HG03103 (cell line): ENCODE measurements around the gene CD58.
"Not testable (repeated sequence)": the region's sequence is repeated elsewhere in the genome, so short reads cannot be mapped to it uniquely, and the experiment has no call there.

ENCODE experiments used
- ATAC-seq: cut with Tn5 transposase; IDR thresholded peaks from one replicate; pipeline ENCODE4 v1.9.1; 2021; ENCODE audit warnings: low read depth; ENCODE audit not compliant: unreplicated experiment

The CD58 gene

DNA sequence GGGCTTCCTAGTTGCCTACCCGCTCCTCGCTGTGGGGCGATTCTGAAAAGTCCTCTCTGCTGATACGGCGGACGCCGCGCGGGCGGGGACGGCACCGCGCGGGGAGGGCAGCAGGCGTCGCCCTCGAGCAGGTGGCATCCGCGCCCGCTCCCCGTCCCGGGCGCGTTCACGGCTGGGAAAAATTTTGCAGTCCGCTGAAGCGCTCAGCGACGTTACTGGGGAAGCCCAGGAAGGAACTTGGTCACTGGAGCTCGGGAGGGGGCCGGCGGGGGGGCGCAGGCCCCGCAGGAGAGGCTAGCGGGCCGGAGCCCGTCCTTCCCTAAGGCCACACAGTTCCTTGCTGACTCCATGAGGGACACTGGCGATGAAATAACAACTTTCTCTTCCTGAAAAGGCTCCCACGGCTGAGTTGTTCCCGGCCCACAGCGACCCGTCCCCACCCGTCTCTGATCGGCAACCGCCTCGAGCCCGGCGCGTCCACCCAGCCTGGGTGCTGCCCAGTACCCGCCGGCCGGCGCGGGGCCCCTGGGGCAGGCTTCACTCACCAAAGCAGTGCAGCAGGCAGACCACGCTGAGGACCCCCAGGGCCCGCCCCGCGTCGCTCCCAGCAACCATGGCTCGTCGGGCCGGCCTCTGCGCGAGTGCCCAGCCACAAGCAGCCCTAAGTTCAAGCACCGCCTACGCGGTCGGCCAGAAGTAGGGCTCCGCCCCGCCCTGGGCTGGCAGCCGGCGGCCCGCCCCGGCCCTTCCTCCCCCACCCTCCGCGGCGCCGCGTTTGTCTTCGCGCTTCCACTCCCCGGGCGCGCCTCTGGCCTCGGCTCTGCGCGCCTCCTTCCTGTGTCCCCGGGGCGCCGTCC, at the start of gene CD58:
Gene CD58 (minus strand): TSS at position 669 of the 857 bp plus-strand sequence. CDS start 54 bp downstream, at position 615.
- ATAC-seq = peak; percentile 42

DNA sequence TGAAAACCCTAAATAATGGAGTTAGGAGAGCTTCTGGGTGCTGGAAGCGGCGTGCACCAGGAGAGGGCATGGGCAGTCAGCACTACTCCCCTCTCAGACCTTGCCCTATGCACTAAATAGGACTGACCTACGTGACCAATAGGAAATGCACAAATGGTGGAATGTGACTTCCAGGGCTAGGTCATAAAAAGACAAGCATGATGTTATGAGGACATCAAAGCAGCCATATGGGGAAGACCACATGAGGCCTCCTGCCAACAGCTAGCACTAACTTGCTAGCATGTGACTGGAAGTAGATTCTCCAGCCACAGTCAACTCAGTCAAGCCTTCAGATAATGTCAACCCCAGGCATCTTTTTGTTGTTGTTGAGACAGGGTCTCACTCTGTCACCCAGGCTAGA, 49.6 kb upstream of the CD58 start:
- ATAC-seq = not testable (repeated sequence)

GRCh38 chr1:116619106-116619505, 48.3 kb upstream of the CD58 start:
- not testable (repeated sequence) for ATAC-seq

- not testable (repeated sequence) for ATAC-seq
These were observed 47.0 kb upstream of the CD58 start for GRCh38 chr1:116617808-116618207.

GRCh38 chr1:116613825-116614224, 43.0 kb upstream of the CD58 start:
- ATAC-seq = not testable (repeated sequence)

DNA sequence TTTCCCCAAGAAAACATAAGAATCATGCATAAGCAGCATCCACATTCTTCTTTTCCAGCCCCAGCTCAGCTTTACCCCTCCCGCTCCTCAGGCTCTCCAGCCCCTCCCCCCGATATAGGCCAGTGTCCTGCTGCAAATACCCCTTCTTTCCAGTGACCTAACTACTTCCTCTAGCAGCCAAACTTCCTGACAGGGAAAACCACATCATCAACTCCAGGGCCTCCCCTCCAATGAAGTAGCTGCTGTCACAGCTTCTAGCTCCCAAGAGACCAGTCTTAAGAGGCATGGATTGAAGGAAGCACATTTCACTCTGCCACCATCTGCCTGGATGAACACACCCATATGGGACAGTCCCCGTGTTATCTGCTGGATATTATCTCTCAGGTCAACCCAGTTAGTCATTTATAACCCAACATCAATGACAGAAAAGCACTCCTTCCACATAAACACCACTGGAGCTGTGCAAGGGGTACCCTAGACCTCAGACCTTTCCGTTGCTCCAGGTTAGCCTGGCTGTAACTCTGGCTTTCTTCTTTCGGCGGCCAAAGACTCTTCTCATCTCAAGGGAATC, 39.1 kb upstream of the CD58 start:
- not testable (repeated sequence) for ATAC-seq

DNA sequence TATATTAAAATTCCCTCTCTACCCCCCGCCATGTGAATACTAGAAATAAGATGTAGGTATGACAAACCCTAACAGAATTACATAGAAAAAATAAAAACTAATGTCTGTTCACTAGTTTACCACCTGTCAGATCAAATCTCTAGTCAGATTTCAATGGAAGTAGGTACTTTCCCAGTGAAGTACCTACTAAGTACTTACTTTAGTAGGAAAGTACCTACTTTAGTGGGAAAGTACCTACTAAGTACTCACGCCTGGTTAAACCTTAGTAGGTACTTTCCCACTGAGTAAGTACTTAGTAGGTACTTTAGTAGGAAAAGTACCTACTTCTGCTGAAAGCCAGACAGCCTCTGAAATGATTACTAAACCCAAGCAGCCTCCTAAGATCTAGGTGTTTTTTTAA, 38.0 kb upstream of the CD58 start:
- not testable (repeated sequence) for ATAC-seq

DNA sequence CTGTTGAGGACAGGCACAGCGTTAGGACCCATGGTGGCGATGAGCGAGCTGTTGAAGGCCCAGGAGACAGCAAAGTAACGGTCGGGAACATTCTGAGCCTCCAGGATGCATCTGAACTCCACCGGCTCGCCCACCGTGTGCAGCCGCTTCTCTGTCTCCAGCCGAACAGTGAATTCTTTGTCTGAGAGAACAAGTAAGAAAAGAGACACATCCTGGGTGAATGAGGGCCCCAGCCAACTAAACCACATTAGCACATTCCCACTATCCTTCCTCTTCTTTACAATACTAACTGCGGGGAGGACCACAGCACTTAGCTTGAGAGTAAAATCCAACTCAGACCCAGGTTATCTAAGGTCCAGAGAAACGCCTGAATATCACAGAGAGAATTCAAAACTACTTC, 37.3 kb upstream of the CD58 start:
- ATAC-seq = not testable (repeated sequence)

GRCh38 chr1:116607463-116607862, 36.6 kb upstream of the CD58 start:
- ATAC-seq = not testable (repeated sequence)

DNA sequence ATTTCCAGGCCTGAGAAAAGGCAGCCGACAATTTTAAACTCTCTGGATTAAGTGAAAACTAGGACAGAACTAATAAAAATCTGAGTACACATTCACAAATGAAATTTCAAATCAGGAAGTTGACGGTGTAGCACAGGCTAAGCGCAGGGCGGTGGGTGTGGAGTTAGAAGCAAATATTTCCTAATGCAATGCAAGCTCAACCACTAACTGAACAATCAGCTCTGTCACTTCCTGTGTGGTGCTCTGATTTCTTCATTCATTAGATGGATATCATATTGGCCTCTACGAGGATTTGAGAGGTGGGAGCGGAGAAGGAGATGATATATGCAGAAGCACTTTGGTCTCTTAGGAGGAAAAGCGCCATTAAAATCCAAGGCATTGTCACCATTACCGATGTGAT, 35.2 kb upstream of the CD58 start:
- ATAC-seq = not testable (repeated sequence)

GRCh38 chr1:116605315-116605714, 34.5 kb upstream of the CD58 start:
- no peak for ATAC-seq

- ATAC-seq = not testable (repeated sequence)
These were observed 33.6 kb upstream of the CD58 start for GRCh38 chr1:116604408-116604807.

- ATAC-seq = not testable (repeated sequence)
These were observed 32.8 kb upstream of the CD58 start for GRCh38 chr1:116603646-116604045.

DNA sequence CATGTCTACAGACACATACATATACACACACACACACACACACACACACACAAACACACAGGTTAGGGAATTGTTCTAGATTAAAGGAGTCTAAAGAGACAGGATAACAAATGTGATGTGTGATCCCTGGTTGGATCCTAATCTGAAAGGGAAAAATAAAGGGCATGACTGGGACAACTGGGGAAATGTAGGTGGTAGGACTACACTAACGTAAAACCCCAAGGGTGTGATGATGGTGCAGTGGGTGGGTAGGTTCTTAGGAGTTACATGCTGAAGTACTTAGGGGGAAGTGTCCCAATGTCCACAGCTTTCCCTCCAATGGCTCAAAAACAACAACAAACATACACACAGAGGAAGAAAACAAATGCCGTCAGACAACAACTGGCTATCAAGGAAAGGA, 28.5 kb upstream of the CD58 start:
- not testable (repeated sequence) for ATAC-seq

DNA sequence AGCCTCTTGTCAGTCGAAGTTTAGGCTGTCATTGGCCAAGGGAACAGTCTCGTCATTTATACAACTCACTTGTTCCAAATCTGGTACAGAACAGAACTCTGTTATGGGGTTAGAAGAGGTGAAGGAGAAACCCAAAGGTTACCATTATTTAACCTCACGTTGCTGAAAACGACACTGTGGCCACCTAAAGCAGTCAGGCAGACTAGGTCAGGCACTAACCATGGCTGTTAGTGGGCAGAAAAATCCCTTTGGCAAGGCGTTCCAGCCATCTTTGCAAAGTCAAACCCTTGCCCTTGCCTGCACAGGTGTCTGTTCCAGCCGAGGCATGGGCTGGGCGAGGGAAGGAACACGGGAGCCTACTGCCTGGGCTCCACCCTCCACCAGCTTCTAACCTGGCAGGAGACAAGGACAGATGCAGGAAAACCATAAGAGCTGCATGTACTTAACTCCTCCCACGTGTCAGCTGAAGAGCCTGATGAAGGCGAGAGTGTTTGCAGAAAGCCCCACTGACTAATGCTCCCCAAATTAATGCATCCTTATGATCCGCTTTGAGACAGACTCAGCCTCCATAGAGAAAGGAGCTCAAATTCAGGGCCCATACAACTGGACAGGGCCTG, 27.7 kb upstream of the CD58 start:
- ATAC-seq = not testable (repeated sequence)

DNA sequence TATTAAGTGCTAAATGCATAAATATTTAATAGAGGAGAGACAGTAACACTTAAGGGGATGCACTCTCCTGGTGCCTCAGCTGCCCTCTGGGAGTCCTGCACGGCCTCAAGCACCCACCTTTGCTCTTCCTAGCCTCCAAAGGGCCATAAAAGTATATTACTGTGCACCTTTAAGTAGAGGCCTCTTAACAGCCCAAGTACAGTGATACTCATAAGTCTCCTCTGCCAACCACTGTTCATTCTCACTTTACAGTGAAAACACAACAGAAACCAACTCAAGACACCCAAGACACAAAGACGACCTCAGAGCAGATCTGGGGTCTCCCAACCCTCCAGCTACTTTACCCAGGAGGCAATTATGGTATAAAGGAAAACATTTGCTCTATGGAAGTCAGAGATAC, 26.6 kb upstream of the CD58 start:
- peak; percentile 70 for ATAC-seq

GRCh38 chr1:116596742-116597307, 26.0 kb upstream of the CD58 start:
- ATAC-seq = not testable (repeated sequence)

GRCh38 chr1:116595946-116596741, 25.3 kb upstream of the CD58 start:
- not testable (repeated sequence) for ATAC-seq

DNA sequence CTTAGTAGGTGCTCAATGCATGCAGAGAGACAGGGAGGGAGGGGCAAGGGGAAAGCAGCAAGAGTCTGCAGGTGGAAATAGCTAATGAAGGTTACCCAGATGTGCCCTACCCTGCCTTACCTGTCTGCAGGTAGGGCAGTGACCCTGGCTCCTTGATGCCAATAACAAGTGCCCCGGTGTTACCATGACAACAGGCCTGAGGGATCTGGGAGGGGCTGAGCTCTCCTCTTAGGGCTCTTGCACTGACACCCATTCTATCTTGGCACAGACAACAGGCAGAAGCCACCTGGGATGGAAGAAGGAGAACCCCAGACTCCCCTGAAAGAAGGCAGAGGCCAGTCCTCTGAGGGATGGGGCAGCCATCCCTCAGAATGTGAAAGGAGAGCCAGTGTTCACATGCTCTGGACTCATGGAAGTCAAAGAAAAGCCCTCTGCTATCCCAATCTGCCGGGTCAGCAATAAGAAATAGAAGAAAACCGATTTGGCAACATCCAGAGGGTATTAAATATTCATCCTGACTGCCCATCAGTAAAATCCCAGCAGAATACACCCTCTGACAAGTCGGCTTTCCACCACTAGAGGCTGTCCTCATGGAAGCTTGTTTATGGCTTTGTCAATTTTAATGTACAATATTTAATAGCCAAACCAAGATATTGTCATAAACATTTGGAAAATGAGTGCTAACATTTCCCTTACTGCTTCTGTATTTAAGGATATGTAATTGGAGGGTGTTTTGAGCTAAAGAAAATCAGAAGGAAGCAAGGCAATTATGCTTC, 24.4 kb upstream of the CD58 start:
- not testable (repeated sequence) for ATAC-seq
